AG08395 (cell line): ENCODE measurements around the gene CCL28.
"Not testable (repeated sequence)": the region's sequence is repeated elsewhere in the genome, so short reads cannot be mapped to it uniquely, and the experiment has no call there.

Source experiments
- DNase-seq: peaks from one replicate; pipeline ENCODE4 v3.0.0; 2012; ENCODE audit warnings: mixed read lengths, low spot score

Gene CCL28

GRCh38 chr5:43412156-43412555 is at the start of gene CCL28:
CCL28 (minus strand) TSS chr5:43412391; CDS start chr5:43412316, 75 bp downstream.
- no peak for DNase-seq

GRCh38 chr5:43461066-43461465 is 48.9 kb upstream of the CCL28 start:
- no peak for DNase-seq

GRCh38 chr5:43456556-43456955 is 44.4 kb upstream of the CCL28 start:
- no peak for DNase-seq

- not testable (repeated sequence) for DNase-seq
Observed at GRCh38 chr5:43441575-43441974, 29.4 kb upstream of the CCL28 start.

GRCh38 chr5:43437062-43437660 is 25.0 kb upstream of the CCL28 start:
- no peak for DNase-seq

- DNase-seq, result no peak
Observed at GRCh38 chr5:43433382-43433781, 21.2 kb upstream of the CCL28 start.

GRCh38 chr5:43432486-43433375 is 20.5 kb upstream of the CCL28 start:
- peak; percentile 70 for DNase-seq

GRCh38 chr5:43429706-43430105 is 17.5 kb upstream of the CCL28 start:
- no peak for DNase-seq

GRCh38 chr5:43429016-43429415 is 16.8 kb upstream of the CCL28 start:
- DNase-seq, result no peak

GRCh38 chr5:43427306-43427705 is 15.1 kb upstream of the CCL28 start:
- DNase-seq, result no peak

- DNase-seq, result peak; percentile 72
Observed at GRCh38 chr5:43425983-43426382, 13.8 kb upstream of the CCL28 start.

GRCh38 chr5:43423086-43423485 is 10.9 kb upstream of the CCL28 start:
- DNase-seq, result not testable (repeated sequence)

- peak; percentile 17 for DNase-seq
Observed at GRCh38 chr5:43422143-43422542, 10.0 kb upstream of the CCL28 start.

GRCh38 chr5:43421450-43422133 is 9.4 kb upstream of the CCL28 start:
- DNase-seq, result no peak

- no peak for DNase-seq
Observed at GRCh38 chr5:43420241-43420640, 8.1 kb upstream of the CCL28 start.

- no peak for DNase-seq
Observed at GRCh38 chr5:43418561-43418960, 6.4 kb upstream of the CCL28 start.

GRCh38 chr5:43416803-43417394 is 4.7 kb upstream of the CCL28 start:
- no peak for DNase-seq

- no peak for DNase-seq
Observed at GRCh38 chr5:43415935-43416802, 4.0 kb upstream of the CCL28 start.

GRCh38 chr5:43413966-43414365 is 1.8 kb upstream of the CCL28 start:
- no peak for DNase-seq

GRCh38 chr5:43412644-43413043 is 453 bp upstream of the CCL28 start:
- no peak for DNase-seq

- DNase-seq, result no peak
Observed at GRCh38 chr5:43411495-43411894, 696 bp downstream of the CCL28 start.

- no peak for DNase-seq
Observed at GRCh38 chr5:43410414-43410813, 1.8 kb downstream of the CCL28 start.
